Omental fat pad (tissue), 4 donors: ENCODE results near the gene KXD1. TPM values are rescaled to one million over a fixed set of nuclear protein-coding genes. Genes with fewer than 3 reads are reported as not detected.
A peak's percentile ranks its signal among the peaks of the same experiment; 100 is the strongest.
"Not testable (repeated sequence)": the region's sequence is repeated elsewhere in the genome, so short reads cannot be mapped to it uniquely, and the experiment has no call there.

Experiments
- ATAC-seq: fragments of 150-250 bp; one replicate; pipeline ENCODE4 v1.9.1; 2016; ENCODE audit warnings: mild to moderate bottlenecking, moderate library complexity; ENCODE audit not compliant: low FRiP score
- DNase-seq: peaks from one replicate; pipeline ENCODE4 v3.0.0-alpha.2; 2019; ENCODE audit warnings: low spot score
- total RNA-seq, 4 donors: library from RNA; depleted of rRNA; stranded (reverse); fragments of >200 nt; gene quantifications; one replicate each; pipeline ENCODE4 v1.1.0, GENCODE V29; 2016
- TF ChIP-seq, protein P1 (sequence below), 3 donors: fragments of 450-650 bp; IDR thresholded peaks; one replicate each; pipeline ENCODE4 v1.5.1; 2016 to 2017; ENCODE audit warnings: antibody characterized with exemption in 3 of 3, mild to moderate bottlenecking in 3 of 3, moderate library complexity in 2 of 3

Gene KXD1
- total RNA-seq, 4 donors from 2014 or later, result 96.9 to 140 (median 102) TPM

DNA sequence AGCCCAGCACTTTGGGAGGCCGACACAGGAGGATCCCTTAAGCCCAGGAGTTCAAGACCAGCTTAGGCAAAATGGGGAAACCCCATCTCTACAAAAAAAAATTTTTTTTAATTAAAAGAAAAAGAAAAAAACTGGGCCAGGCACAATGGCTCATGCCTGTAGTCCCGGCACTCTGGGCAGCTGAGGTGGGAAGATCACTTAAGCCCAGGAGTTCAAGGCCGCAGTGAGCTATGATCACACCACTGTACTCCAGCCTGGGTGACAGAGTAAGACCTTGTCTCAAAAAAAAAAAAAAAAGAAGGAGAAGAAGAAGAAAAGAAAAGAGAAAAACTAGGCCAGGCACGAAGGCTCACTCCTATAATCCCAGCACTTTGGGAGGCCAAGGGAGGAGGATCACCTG is 40.1 kb upstream of the KXD1 start:
- TF ChIP-seq, protein P1, sequence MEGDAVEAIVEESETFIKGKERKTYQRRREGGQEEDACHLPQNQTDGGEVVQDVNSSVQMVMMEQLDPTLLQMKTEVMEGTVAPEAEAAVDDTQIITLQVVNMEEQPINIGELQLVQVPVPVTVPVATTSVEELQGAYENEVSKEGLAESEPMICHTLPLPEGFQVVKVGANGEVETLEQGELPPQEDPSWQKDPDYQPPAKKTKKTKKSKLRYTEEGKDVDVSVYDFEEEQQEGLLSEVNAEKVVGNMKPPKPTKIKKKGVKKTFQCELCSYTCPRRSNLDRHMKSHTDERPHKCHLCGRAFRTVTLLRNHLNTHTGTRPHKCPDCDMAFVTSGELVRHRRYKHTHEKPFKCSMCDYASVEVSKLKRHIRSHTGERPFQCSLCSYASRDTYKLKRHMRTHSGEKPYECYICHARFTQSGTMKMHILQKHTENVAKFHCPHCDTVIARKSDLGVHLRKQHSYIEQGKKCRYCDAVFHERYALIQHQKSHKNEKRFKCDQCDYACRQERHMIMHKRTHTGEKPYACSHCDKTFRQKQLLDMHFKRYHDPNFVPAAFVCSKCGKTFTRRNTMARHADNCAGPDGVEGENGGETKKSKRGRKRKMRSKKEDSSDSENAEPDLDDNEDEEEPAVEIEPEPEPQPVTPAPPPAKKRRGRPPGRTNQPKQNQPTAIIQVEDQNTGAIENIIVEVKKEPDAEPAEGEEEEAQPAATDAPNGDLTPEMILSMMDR (IDR thresholded peaks at IDR 0.05), result no peak
- ATAC-seq (no peak), DNase-seq (no peak)

- TF ChIP-seq, protein P1 (IDR thresholded peaks at IDR 0.05), result no peak
- ATAC-seq (no peak), DNase-seq (no peak)
Measured at GRCh38 chr19:18518639-18519038, 39.0 kb upstream of the KXD1 start.

DNA sequence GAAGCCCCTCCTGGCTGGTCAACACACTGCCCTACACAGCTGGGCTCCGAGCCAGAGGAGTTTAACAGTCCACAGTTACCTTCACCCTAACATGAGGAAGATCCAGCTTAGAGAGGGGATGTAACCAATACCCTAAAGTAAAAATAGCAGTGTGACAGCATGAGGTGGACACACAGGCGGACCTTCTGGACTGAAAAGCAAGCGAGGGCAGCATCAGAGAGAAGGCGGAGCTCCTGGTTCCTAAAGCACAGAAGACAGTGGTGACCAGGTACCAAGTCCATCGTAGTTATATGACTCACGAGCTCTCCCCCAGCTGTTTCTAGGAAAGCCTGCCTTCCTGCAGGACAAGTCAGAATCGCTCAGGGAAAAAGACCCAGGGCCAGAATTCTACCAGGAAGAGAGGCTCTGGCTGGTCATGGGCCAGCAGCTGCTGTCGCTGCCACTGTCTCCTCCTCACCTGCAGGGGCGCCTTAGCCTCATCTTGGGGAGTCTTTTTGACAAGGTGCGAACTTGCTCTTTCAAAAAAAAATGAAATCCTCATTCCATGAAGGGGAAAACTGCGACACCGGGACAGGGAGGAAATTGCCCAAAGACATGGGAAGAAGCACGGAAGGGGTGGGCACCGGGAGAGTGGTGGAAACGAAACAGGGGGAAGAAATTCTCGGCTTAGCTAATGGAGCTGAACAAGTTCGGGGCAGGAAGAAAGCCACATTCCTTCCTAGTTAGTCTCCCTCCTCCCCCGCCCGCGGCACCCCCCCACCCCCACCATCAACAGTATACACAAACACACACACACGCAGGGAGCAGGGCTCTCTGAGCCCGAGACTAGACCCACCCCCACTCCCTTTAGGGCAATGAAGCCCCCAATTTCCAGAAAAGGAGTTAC is 37.5 kb upstream of the KXD1 start:
- ATAC-seq, result peak; percentile 45
- peak; percentile 38 for DNase-seq
- TF ChIP-seq, protein P1 (IDR thresholded peaks at IDR 0.05), result no peak

DNA sequence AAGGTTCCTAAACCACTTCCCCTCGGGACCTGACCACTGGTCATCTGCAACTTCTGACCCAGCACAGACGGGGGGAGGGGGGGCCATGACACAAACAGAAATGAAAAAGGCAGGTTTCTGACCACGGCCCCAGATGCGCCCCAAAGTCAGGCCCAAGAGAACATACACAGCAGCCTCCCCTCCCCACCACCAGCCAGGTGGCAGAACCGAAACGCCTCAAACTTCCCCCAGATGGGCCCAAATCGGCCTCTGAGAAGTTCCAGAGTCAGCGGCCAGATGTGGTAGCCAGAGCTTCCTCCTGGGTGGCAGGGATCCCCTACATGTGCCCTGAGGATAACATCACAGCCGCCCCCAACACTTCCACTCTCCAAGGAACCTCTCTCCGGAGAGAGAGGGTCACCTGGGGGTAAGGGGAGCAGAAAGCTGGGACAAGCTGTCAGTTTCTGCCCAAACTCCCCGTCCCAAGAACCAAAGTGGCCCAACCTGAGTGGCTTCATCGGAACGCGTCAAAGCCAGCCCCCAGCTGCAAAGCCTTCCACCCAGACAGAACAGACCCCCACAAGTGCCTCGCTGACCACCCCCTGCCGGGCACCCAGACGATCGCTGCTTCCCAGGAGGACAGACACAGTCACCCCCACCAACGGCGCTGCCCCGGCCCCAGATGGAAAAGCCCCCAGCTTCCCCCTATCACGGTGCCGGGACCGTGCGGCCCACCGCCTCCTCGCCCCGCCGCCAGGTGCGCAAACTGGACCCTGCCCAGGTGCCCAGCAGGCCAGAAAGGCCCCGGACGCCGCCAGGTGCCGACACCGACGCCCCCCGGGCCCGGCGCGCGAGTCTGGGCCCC is 36.6 kb upstream of the KXD1 start:
- ATAC-seq, result no peak
- TF ChIP-seq, protein P1 (IDR thresholded peaks at IDR 0.05), result no peak
- DNase-seq, result no peak

DNA sequence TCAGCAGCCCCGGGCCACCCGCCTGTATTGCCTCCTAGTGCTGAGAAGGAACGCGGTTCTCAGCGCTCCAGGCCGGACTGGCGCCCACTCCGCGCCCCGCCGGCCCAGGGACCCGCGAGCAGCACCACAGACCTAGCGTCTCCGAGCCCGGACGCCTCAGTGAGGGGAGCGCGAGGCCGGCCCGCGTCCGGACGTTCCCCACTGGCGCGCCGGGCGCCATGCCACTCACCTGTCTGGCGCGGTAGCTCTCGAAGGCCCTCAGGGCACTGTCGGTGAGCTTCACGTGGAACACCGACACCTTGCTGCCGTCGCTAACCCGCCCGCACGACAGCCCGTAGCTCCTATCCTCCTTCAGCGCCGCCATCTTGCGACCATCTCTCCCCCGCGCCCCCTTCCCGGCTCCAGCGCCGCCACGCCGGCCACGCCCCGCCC is 36.0 kb upstream of the KXD1 start, which contains the start of gene ELL:
Gene ELL (minus strand): TSS at position 379 of the 432 bp plus-strand sequence. CDS start 15 bp downstream, at position 364.
- TF ChIP-seq, protein P1 (IDR thresholded peaks at IDR 0.05), result no peak
- no peak for ATAC-seq
- no peak for DNase-seq

DNA sequence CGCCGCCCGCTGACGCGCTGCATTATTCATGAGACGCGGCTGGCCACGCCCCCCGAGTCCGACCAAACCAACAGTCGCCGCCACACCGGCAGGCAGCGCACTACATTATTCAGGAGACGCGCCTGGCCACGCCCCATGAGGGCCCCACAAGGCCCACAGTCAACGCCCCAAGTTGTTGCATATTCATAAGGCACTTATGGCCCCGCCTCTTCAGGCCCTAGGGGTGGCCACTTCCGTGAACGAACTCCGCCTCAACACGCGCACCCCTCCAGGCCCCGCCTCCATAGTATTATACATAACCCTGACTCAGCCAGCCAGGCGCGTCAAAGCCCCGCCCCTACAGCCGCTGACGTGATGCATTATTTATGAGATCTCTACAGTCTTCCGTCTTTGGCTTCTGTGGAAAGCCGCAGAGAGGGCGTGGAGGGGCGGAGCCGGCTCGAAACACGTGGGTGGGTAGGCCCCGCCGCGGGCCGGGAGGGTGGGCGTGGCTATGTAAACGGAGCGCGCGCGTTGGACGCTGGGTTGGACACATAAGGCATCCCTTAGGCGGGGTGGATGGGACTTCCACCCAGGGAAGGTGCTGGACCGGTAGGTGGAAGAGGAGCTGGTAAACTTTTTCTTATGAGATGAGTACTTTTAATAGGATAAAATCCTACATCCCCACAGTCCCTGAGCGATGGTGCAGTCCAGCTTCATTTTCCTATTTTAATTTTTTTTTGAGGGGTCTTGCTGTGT is 35.4 kb upstream of the KXD1 start:
- DNase-seq (peak; percentile 100), ATAC-seq (peak; percentile 94)
- TF ChIP-seq, protein P1 (IDR thresholded peaks at IDR 0.05), result no peak

GRCh38 chr19:18522862-18523440 is 34.7 kb upstream of the KXD1 start:
- DNase-seq, result not testable (repeated sequence)

More at GRCh38 chr19:18522862-18523440, 34.7 kb upstream of the KXD1 start:
- not testable (repeated sequence) for ATAC-seq
